Effector memory CD8-positive, alpha-beta T cell (primary cell): ENCODE measurements around the gene RASAL2.

ENCODE experiments used
- ATAC-seq: fragments of 150-1000 bp; cut with Tn5 transposase; replicated peaks from 2 replicates; pipeline ENCODE4 v1.10.0; 2021; ENCODE audit warnings: mild to moderate bottlenecking, moderate library complexity
- DNase-seq, 3 experiments: peaks; one replicate each; pipeline ENCODE4 v3.0.0; 2021
- H3K27ac Mint-ChIP-seq, 2 donors: one replicate each; pipeline ENCODE4 v1.8.0; 2022; ENCODE audit warnings: mild to moderate bottlenecking in 2 of 2, mixed read lengths in 2 of 2, moderate library complexity in 2 of 2
- H3K27me3 Mint-ChIP-seq, 2 donors: one replicate each; pipeline ENCODE4 v1.8.0; 2022; ENCODE audit warnings: mixed read lengths in 2 of 2
- H3K36me3 Mint-ChIP-seq: one replicate; pipeline ENCODE4 v1.8.0; 2022; ENCODE audit warnings: mild to moderate bottlenecking, moderate library complexity, mixed read lengths; ENCODE audit not compliant: insufficient read depth
- H3K4me1 Mint-ChIP-seq, 2 donors: one replicate each; pipeline ENCODE4 v1.8.0; 2022; ENCODE audit warnings: low read depth in 2 of 2, mixed read lengths in 2 of 2
- H3K4me3 Mint-ChIP-seq, 2 donors: one replicate each; pipeline ENCODE4 v1.8.0; 2022; ENCODE audit warnings: mild to moderate bottlenecking in 2 of 2, mixed read lengths in 2 of 2, moderate library complexity in 2 of 2
- H3K9me3 Mint-ChIP-seq, 2 donors: one replicate each; pipeline ENCODE4 v1.8.0; 2022; ENCODE audit warnings: mixed read lengths in 2 of 2

The RASAL2 gene

DNA sequence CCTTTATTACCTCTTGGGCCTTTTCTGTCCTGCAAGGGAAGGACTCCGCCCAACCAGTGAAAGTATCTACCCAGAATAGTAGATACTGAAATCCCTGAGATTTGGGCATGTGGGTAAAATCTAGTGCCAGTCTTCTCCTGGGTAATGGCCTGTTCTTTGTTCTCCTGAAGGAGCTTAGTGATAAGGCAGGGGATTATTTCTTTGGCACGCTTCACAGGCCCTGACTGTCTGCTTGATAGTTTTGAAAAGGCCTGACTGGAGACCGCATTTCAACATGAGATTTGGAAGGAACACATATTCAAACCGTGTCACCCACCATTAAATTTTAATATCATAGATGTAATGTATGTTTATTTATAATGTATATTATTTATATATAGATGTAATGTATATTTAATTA, 48.9 kb downstream of the RASAL2 start:
- H3K4me3 Mint-ChIP-seq: no peak overlapping the region
- no peaks in the 10 kb centered on the region for H3K27me3 Mint-ChIP-seq
- no peak overlapping the region for H3K27ac Mint-ChIP-seq
- peaks cover 2% of the 10 kb centered on the region for H3K36me3 Mint-ChIP-seq
- H3K9me3 Mint-ChIP-seq: peaks cover 10 to 13% of the 10 kb centered on the region in 2 donors
- H3K4me1 Mint-ChIP-seq: no peaks in the 10 kb centered on the region
- ATAC-seq (no peak), DNase-seq (no peak)

GRCh38 chr1:178143730-178144690, 50.1 kb downstream of the RASAL2 start:
- H3K9me3 Mint-ChIP-seq: peaks cover 12 to 13% of the 10 kb centered on the region in 2 donors

DNA sequence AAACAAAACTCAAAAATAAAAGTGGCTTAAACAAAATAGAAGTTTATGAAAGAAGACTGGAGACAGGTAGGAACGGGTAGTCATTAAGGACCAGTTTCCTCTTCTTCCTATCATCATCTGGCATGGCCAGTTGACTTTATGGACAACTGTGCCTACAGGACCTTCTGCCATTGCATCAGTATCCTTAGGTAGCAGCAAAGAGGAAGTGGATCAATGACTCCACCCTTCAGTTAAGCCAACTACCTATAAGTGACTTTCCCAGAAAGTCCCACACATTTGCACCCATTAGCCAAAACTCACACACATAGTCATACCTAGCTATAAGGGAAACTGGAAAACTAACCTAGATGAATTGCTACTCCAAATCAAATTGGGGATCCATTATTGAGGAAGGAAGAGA, 51.7 kb downstream of the RASAL2 start:
- Mint-ChIP-seq H3K36me3 (peaks cover 2% of the 10 kb centered on the region), H3K4me3 (no peak overlapping the region), H3K27me3 (no peaks in the 10 kb centered on the region), H3K27ac (no peak overlapping the region), H3K9me3 (peaks cover 12 to 13% of the 10 kb centered on the region in 2 donors), H3K4me1 (no peaks in the 10 kb centered on the region)
- DNase-seq (no peak), ATAC-seq (no peak)

More at GRCh38 chr1:178143730-178144690, 50.1 kb downstream of the RASAL2 start:
- Mint-ChIP-seq H3K36me3 (peaks cover 2% of the 10 kb centered on the region), H3K4me3 (no peak overlapping the region), H3K27me3 (no peaks in the 10 kb centered on the region), H3K4me1 (no peaks in the 10 kb centered on the region), H3K27ac (no peak overlapping the region)
- ATAC-seq: no peak
- DNase-seq: no peak

DNA sequence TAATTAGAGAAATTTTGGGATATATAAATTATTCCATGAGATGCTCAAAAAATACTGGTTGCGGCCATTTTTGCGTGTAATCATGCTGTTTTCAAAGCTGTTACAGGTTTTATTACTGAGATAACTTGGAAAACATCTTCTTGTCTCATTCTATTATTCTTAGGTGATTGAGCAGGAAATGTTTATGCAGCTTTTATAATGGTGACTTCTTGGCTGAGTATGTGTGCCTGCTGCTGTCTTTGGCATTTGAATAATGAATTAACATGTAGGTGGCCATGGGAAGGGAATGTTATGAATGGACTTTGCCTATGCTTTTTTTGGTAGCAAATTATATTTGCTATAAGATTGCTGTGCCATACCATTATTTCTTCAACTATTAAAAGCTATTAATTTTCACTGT, 52.5 kb downstream of the RASAL2 start:
- Mint-ChIP-seq H3K4me3 (no peak overlapping the region), H3K36me3 (peaks cover 2% of the 10 kb centered on the region), H3K9me3 (peaks cover 11% of the 10 kb centered on the region in 2 donors), H3K27ac (no peak overlapping the region), H3K27me3 (no peaks in the 10 kb centered on the region), H3K4me1 (no peaks in the 10 kb centered on the region)
- no peak for ATAC-seq
- DNase-seq: no peak

DNA sequence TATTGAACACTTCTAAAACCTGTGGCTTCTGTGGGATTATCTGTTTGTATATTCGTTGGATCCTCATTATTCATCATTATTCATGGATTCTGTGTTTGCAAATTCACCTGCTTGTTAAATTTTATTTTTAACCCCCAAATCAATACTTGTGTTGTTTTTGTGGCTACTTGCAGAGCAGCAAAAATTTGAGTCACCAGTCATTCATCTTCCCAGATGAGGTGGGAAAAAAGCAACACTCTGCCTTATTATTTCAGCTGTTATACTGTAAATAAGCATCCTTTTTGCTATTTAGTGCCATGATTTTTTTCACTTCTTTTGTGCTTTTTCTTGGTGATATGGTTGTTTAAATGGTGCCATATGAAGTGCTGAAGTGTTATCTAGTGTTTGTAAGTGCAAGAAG, 56.7 kb downstream of the RASAL2 start:
- Mint-ChIP-seq H3K27me3 (no peaks in the 10 kb centered on the region), H3K4me1 (no peaks in the 10 kb centered on the region), H3K9me3 (peaks cover 0 to 2% of the 10 kb centered on the region in 2 donors), H3K4me3 (no peak overlapping the region), H3K36me3 (no peaks in the 10 kb centered on the region), H3K27ac (no peak overlapping the region)
- no peak for DNase-seq
- ATAC-seq: no peak

- Mint-ChIP-seq H3K9me3 (peaks cover 0 to 2% of the 10 kb centered on the region in 2 donors), H3K27ac (no peak overlapping the region), H3K27me3 (no peaks in the 10 kb centered on the region), H3K4me3 (no peak overlapping the region), H3K4me1 (no peaks in the 10 kb centered on the region), H3K36me3 (no peaks in the 10 kb centered on the region)
- DNase-seq: no peak
- ATAC-seq: no peak
Measured at GRCh38 chr1:178151831-178152230, 57.9 kb downstream of the RASAL2 start.

- ATAC-seq: no peak
- Mint-ChIP-seq H3K27ac (no peak overlapping the region), H3K4me3 (no peak overlapping the region), H3K36me3 (no peaks in the 10 kb centered on the region), H3K4me1 (no peaks in the 10 kb centered on the region), H3K27me3 (no peaks in the 10 kb centered on the region), H3K9me3 (peaks cover 0 to 3% of the 10 kb centered on the region in 2 donors)
- DNase-seq: no peak
Measured at GRCh38 chr1:178155481-178156255, 61.8 kb downstream of the RASAL2 start.

DNA sequence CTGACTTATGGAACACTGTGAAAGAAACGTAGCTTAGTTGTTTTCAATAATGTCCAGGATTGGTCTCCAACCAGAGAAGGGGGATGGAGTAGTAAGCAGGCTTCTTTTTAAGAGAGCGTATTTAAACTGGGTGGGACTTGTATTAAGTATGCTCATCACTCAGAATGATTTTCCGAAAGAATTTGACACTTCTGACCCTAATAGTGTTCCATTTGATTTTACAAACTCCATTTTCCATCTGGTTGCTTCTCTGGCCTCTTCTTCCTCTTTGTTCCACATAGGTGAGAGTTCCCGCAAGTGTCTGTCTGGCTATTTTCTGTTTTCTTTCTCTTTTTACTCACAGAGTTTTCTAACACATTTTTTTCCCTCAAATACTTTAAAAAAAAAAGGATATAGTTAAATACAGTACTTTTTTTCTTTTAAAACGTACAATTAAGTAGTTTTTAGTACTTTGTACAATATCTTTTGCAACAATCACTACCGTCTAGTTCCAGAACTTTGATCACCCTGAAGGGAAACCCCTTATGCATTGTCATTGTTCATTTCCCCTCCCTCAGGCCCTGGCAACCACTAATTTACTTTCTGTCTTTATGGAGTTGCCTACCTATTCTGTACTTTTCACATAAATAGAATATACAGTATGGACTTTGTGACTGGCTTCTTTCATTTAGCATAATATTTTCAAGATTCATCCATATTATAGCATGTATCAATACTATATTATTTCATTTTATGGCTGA, 67.0 kb downstream of the RASAL2 start:
- H3K27ac Mint-ChIP-seq: no peak overlapping the region

DNA sequence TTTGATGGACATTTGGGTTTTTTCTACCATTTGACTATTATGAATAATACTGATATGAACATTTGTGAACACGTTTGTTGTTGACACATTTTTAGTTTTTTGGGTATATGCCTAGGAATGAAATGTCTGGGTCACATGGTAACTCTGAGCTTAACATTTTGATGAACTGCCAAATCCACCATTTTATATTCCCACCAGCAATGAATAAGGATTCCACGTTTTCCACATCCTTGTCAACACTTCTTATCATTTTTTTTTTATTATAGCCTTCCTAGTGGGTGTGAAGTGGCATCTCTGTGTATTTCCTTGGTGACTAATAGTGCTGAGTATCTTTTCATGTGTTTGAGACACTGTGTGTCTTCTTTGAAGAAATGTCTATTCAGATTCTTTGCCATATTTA, 67.6 kb downstream of the RASAL2 start:
- Mint-ChIP-seq H3K9me3 (peaks cover 0 to 3% of the 10 kb centered on the region in 2 donors), H3K4me1 (no peaks in the 10 kb centered on the region), H3K36me3 (peaks cover 3% of the 10 kb centered on the region), H3K27ac (no peak overlapping the region), H3K4me3 (no peak overlapping the region), H3K27me3 (no peaks in the 10 kb centered on the region)
- no peak for DNase-seq
- ATAC-seq: no peak

More for the DNA sequence above, 67.0 kb downstream of the RASAL2 start:
- no peak for ATAC-seq
- H3K4me1 Mint-ChIP-seq: no peaks in the 10 kb centered on the region
- DNase-seq: no peak
- H3K36me3 Mint-ChIP-seq: peaks cover 3% of the 10 kb centered on the region
- H3K9me3 Mint-ChIP-seq: peaks cover 0 to 3% of the 10 kb centered on the region in 2 donors
- H3K27me3 Mint-ChIP-seq: no peaks in the 10 kb centered on the region
- H3K4me3 Mint-ChIP-seq: no peak overlapping the region

DNA sequence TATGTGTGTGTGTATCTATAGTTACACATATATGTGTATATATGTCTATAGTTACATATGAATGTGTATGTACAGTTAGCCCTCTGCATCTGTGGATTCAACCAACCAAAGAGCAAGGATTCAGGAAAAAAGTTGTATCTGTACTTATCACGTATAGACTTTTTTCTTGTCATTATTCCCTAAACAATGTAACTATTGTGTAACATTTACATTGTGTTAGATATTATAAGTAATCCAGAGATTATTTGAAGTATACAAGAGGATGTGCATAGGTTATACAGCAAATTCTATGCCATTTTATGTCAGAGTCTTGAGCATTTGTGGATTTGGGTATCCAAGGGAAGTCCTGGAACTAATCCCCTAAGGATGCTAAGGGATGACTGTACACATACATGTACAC, 71.3 kb downstream of the RASAL2 start:
- peaks cover 3% of the 10 kb centered on the region for H3K36me3 Mint-ChIP-seq
- no peak overlapping the region for H3K27ac Mint-ChIP-seq
- no peaks in the 10 kb centered on the region for H3K9me3 Mint-ChIP-seq
- H3K4me1 Mint-ChIP-seq: no peaks in the 10 kb centered on the region
- H3K4me3 Mint-ChIP-seq: no peak overlapping the region
- DNase-seq (no peak), ATAC-seq (no peak)
- no peaks in the 10 kb centered on the region for H3K27me3 Mint-ChIP-seq

- ATAC-seq: no peak
Measured at GRCh38 chr1:178166429-178167024, 72.6 kb downstream of the RASAL2 start.

DNA sequence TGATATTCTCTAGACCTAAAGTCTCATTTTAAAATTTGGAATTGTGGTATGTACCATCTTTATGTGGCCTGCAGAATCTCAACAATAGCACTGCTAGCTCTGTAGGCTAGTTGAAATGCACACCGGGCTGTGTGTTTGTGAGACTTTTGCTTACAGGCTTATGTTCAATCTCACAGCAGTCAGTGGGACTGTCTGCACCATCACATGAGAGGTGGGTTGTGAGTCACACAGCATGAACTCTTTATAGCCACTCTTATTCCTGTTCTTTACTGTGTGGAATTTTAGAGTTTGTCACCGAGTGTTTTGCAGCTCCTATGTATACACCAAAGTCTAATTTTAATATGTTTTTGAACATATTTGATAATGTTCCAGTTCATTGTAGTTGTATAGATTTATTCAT, 74.6 kb downstream of the RASAL2 start:
- Mint-ChIP-seq H3K4me3 (no peak overlapping the region), H3K36me3 (no peaks in the 10 kb centered on the region), H3K27ac (no peak overlapping the region), H3K9me3 (no peaks in the 10 kb centered on the region), H3K4me1 (no peaks in the 10 kb centered on the region), H3K27me3 (no peaks in the 10 kb centered on the region)
- DNase-seq (no peak), ATAC-seq (no peak)

More at GRCh38 chr1:178166429-178167024, 72.6 kb downstream of the RASAL2 start:
- DNase-seq: no peak
- no peak overlapping the region for H3K4me3 Mint-ChIP-seq
- no peaks in the 10 kb centered on the region for H3K36me3 Mint-ChIP-seq
- H3K9me3 Mint-ChIP-seq: no peaks in the 10 kb centered on the region
- H3K27ac Mint-ChIP-seq: no peak overlapping the region
- H3K4me1 Mint-ChIP-seq: no peaks in the 10 kb centered on the region
- no peaks in the 10 kb centered on the region for H3K27me3 Mint-ChIP-seq

- ATAC-seq: no peak
- H3K36me3 Mint-ChIP-seq: no peaks in the 10 kb centered on the region
Measured at GRCh38 chr1:178169649-178170048, 75.7 kb downstream of the RASAL2 start.

More at GRCh38 chr1:178169649-178170048, 75.7 kb downstream of the RASAL2 start:
- Mint-ChIP-seq H3K27ac (no peak overlapping the region), H3K27me3 (no peaks in the 10 kb centered on the region), H3K4me1 (no peaks in the 10 kb centered on the region), H3K4me3 (no peak overlapping the region), H3K9me3 (no peaks in the 10 kb centered on the region)
- no peak for DNase-seq
